T-helper 1 cell (primary cell): ENCODE results near the gene PLPPR1.
"Not testable (repeated sequence)": the region's sequence is repeated elsewhere in the genome, so short reads cannot be mapped to it uniquely, and the experiment has no call there.

Source experiments
- DNase-seq, 5 donors: peaks; one replicate each; pipeline ENCODE4 v3.0.0-alpha.2; 2012 to 2020

Gene PLPPR1

DNA sequence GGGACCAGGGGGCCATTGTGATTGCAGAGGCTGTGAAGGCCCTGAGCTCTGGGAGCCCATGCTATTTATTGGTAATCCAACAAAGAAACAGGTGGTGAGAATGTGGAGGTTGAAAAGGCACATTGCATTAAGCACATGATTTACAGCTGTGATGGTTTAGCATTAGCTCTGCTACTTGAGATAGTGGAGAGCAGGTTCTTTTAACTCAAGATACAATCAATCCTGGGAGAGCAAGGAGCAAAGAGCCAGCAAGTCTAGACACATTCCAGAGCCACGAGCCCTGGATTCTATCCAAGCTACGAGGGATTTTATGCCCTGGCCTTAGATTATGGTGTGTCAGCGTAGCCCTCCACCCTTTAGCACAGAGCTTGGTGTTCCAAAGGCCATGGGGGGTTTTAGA, 98.8 kb downstream of the PLPPR1 start:
- DNase-seq = not testable (repeated sequence)

DNA sequence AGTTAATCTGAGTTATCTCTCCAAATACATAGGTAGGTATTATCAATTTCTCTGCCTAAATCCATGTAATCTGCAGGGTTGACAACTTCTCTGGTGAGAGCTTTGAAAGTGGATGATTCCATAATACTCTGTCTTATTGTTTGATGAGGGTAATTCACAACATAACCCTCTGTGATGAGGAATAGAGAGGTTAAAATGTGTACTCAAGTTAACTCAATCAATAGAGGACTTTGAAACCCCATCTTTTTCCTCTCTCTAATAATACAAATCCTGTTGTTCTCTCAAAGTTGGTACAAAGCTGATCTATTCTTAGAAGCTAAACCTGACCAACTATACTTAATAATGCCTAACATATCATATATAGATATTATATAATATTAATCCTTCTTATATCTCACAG, 100.1 kb downstream of the PLPPR1 start:
- DNase-seq = no peak

DNA sequence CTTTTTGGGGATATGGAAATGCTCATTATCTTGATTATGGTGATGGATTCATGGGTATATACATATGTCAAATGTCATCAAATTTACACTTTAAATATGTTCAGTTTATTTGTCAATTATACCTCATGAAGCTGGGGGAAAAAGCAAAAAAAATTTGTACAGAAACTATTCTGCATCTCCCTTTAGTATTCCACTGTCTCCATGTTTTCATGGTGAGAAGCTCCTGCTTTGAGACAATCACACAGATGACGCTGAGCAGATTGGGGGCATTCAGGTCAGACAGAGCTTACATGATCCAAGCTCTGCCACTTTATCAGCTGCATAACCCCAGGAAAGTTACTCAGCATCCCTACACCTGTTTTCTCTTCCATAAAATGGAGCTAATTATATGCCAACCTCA, 101.5 kb downstream of the PLPPR1 start:
- DNase-seq = no peak

DNA sequence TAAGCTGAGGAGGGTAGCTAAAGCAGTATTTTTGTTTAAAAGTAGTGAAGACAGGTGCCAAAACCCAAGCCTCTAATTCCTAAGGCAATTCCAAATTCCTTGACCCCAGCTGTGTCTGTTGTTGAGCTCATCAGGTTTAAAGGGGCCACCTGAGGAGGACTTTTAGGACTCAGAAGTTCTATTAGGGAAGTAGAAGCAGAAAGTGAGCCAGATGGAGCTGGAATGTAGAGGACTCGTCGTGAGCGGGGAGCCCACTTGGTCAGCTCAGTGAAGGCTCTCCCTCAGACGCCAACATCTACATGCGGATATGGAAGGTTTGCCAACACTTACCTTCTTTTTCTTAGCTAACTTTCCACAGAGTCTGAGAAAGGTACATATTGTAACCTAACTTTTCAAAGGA, 102.8 kb downstream of the PLPPR1 start:
- DNase-seq = no peak

DNA sequence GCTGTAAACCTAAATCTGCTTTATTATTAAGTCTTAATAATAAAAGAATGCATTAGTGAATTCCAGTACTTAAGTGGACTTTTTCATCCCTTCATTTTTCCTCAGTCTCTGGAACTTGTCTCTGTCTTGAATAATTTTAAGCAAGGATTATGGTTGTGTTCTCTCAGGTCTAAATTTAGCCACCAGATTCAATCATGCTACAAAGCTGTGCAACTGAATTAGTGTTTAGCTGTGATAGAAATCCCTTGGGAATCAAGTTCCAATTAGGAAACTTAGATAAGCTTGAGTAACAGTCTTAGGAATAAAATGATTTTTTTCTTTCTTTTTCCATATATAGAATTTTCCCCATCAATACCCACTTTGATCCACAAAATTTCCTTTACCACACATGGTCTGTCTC, 104.3 kb downstream of the PLPPR1 start:
- DNase-seq = no peak

DNA sequence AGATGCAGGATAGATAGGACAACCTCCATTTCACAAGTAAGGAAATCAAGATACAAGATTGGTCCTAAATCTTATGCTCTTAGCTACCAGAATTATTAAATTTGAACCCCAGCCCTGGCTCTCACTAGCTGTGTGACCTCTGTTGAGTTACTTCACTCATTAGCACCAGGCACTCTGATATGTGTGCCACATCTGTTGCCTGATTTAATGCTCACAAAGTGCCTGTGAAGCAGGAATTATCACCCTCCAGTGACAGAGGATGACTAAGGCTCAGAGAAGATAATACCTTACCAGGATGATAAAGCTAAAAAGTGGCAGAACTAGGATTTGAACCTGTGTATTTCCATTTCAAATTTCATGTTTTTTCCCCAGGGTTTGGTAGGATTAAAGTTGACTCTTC, 110.0 kb downstream of the PLPPR1 start:
- DNase-seq = no peak

DNA sequence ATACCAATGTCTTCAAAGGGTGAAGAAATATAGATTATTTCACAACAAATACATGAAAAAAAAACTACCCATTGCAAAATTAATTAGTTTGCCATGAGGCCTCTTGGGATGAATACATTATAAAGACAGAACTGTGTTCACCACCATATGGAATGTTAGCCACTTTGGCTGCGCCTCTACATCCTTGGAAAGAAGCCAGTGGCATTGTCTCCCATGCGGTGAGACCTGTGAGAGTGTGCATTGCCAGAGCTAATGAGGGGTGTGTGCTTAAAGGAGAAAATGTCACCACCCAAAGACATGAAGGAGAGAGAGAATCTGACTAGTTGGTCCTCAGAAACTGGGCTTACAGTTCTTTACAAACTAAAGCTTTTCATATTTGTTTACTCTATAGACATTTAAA, 110.6 kb downstream of the PLPPR1 start:
- no peak for DNase-seq

DNA sequence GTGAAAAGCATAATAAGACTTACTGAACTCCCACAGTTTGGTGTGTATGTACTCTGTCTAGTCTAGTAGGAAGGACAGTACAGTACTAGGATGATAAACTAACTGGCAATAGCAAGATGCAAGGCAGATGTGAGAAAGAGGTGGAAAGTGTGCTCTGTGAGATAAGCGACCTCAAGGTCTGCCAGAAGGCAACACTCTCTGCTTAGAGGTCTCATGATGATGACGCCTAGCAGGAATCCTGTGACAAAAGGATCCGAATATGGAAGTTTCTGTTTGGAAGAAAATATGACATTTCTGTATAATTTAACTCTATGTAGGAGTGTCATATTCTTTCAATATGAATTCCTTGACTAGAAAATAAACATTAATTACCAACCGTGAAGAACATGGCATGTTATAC, 112.2 kb downstream of the PLPPR1 start:
- DNase-seq = no peak

DNA sequence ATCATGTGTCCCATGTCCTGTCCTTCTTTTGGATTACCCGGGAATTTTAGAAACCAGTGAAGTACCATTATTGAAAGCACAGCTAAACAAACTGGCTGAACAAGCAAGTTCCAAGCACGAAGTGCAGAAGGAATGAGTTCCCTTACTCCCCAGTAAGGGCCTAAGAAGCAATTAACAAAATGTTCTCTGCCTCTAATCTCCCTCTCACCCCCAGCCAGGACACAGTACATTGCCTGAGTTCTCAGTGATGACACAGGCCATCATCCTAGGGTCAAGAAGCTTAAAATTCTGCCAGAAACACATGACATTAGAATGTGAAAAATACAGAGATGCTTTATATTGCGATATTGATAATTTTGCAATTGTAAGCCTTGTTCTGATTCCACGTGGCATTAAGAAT, 118.0 kb downstream of the PLPPR1 start:
- no peak for DNase-seq

DNA sequence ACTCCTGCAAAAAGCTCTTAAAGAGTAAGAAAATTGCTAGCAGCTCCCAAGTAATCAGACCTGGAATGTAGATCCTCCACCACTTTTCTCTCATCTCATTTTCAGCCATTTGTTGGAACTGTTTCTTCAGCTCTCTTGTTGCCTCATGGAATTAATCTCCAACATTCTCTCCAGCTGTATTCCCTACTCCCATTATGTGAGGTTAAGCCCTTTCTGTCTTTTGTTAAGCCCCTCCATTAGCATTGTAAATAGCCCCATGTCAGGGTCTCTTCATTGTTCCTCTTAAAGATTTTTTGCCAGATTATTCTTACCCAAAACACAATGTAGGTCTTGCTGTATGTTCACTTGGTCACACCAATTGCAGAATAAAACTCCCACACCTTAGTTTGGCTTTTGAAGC, 119.8 kb downstream of the PLPPR1 start:
- DNase-seq = no peak

DNA sequence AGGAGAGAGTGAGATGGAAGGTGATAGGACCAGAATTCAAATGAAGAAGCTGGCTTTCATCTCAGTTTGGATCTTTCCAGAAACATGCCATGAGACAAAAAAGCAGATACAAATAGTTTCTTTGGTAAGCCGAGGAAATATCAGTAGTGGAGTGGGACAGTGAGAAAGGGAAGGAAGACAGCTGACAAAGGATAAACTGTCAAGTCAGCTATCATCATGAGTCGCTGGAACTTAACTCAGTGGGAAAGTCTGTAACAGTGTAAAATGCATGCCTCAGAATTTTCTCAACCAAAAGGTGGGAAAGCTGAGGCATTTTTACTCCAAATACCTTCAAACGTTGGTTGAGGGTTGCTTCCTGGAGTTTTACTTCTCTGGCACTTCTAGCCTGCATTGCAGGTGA, 129.8 kb downstream of the PLPPR1 start:
- no peak for DNase-seq

DNA sequence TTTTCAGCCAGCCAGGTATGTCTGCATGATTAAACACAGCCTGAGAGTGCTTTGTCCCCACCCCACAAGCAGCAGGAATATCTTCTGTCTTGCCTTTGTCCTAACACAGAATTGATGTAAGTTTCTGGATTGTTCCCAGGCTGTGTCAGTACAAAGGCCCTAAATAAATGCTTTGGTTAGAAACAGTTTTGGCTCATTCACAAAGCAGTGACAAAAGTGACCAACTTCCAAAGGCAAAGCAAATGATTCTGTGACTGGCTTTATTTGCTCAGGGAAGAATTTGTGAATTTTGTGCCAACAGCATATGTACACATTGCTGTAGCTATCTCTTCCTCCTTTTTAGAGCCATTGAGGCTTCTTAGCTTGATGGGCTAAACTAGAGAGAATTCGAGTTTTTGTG, 133.7 kb downstream of the PLPPR1 start:
- DNase-seq = no peak

DNA sequence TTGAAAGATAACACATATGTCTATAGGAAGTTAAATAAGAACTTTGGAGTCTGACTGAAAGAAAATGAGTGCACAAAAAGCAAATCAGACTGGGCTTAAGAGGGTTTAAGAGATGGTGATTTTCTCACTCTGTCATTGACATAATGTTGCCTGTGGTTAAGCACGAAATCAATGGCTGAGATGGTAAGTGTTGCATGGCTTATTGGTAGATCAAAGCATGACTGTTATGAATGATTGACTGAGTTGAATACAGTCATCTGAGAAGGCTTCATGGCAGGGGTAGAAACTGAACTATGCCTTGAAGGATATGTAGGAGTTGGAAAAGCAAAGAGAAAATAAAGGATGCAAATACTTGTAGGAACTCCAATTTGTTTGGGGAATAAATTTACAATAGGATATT, 136.6 kb downstream of the PLPPR1 start:
- no peak for DNase-seq

DNA sequence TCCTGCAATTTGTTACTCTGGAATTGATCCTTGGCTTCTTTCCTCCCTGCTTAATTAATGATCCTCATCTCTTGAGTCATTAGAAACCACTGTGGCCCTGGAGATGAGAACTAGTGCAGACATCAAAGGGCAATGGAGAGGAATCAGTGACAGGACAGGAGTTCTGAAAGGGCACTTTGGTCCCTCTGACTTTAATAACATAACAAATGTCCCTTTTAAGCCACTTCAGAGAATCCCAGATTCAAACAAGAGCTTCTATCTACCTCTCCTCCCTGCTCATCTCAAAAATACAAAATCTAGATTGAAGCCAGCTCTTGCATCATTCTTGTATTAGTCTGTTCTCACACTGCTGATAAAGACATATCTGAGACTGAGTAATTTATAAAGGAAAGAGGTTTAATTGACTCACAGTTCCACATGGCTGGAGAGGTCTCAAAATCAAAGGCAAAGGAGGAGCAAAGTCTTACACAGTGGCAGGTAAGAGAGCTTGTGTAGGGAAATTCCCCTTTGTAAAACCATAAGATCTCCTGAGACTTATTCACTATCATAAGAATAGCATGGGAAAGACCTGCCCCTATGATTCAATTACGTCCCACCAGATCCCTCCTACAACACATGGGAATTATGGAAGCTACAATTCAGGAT, 139.1 kb downstream of the PLPPR1 start:
- no peak for DNase-seq

DNA sequence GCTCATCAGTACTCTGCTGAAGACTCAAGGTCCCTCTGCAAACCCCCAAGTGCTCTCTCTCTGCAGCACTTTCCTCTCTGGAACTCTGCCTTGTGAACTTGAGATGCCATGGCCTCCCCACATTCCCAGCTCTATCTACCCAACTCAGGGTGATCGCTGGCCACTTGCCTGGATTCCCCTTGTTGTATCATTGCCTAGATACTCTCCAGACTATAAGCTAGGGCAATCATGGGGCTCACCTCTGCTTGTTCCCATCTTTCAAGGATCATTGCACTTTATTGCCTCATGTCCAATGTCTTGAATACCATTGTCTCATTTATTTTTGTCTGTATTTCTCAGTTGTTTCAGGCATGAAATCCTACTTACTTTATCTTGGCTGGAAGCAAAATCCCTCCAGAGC, 144.1 kb downstream of the PLPPR1 start:
- no peak for DNase-seq

DNA sequence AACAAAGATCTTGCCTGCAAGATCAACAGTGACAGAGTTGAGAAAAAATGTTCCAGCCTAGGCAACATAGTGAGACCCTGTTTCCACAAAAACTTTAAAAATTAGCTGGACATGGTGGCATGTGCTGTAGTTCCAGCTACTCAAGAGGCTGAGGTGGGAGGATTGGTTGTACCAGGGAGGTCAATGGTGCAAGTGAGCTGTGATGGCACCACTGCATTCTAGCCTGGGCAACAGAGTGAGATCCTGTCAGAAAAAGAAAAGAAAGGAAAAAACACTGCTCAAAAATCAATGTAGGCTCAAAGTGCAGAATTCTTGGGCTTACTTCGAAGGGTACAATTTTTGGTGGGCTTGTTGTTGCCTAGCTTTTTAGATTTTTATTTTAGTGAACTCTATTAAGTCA, 145.4 kb downstream of the PLPPR1 start:
- no peak for DNase-seq

DNA sequence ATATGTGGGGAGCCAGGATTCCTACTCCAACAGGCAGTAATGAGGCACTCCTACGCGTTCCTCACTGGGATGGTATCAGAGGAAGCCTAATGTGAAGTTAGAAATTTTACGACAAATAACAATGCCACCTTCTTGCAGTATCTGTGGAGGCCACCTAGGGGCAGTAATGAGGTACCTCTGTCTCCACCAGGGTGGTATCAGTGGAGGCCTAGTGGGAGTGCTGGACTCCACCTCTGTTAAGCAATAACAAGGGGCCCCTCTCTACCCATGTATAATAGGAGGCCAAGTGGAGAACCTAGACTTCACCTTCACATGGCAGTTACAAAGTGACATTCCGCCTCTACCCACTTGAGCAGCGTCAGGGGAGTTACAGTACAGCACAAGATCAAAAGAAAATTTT, 147.9 kb downstream of the PLPPR1 start:
- no peak for DNase-seq

DNA sequence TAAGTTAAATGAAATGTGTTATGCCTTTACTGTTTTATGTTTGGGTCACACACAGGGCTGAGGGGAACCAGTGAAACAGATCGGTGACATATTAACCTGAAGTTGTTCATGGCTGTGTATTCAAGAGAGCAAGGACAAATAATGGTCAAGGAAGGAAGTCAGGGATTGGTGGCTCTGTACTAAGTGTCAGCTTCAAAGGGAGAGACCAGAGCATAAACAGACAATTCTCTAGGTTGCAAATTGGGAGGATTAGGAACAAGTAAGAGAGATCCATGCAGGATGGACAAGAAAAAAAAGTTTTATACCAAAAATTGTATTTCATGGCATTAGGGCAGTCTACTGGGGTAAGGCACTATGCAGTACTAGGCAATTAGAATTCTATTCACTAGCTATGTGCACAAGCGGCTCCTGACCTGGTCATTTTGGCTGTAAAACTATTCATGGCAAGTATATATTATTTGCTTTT, 156.3 kb downstream of the PLPPR1 start:
- no peak for DNase-seq

DNA sequence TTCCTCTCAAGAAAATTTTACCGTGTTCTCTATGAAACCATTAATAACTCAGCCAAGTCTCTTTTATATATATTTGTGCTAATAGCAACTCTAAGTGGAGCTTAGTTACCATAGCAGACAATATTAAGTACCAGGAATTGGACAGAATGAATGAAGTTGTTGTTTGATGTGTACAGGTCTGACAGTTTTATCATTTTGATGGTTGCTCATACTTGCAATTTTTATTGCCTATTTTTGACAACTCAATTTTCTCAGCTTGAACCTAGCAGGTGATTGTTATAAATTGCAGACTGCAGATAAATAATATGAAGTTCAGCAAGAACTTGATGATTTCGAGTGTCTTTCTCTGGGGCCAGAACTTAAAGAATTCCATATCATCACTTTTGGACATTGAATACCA, 163.2 kb downstream of the PLPPR1 start:
- DNase-seq = no peak

DNA sequence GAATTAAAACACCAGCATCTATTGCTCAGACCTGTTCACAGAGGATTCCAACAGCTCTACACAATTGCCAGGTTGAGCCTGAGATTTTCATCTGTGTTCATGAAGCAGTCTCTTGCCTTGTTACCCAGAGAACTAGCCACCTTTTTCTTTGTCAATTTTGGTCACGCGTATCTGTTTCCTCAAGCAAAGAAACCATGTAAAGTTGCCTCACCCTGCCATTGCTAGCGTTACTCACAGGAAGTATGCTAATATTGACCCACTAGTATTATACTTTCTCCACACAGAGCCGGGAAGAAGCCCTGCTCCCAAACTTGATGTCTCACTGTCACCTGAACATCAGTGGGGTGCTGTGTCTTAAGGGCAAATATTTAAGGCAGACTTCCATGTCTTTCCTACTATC, 168.5 kb downstream of the PLPPR1 start:
- no peak for DNase-seq

DNA sequence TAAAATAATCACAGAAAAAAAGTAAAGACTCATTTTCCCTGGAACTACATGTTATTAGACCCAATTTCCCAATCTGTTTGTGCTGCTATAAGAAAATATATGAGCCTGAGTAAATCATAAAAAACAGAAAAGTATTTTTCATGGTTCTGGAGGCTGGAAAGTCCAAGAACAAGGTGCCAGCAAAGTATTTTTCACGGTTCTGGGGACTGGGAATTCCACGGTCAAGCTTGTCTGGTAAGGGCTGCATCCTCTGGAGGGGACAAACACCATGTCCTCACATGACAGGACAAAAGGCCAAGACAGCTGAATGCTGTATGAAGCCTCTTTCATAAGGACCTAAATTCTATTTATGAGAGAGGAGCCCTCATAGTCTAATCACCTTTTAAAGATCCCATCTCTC, 172.3 kb downstream of the PLPPR1 start:
- DNase-seq = no peak

DNA sequence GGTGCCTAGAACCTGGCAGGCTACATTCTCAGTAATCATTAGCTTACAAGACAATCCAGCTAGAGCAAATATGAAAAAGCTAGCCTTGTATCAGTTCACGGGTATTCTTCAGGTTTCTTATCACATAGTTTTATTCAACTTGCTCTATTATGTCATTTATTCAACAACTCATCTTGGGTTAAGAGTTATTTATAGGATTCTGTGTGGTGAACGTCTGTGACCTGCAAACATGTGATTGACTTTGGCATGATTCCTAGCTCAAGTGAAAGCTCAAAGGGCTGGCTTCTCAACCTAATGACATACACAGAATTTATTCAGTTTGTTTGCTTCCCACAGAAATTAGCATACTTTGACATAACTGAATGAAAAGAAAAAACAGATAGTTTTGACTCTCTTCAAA, 173.1 kb downstream of the PLPPR1 start:
- no peak for DNase-seq

DNA sequence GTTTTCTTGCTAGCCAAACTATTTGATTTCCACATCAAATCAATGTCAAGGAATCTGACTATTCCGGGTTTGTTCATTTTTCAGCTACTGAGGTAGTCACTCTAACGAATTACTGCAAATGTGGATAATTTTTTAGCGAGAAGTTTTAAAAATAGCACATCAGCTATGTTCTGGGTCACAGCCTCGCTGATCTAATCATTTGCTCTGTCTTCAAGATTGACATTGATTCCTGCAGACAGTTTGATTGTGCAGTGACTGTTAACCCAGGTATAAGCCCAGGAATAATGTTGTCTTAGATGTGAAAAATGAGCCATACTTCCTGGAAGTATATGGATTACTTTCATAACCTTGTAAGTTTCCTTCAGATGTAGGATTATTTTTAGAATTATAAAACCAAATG, 181.1 kb downstream of the PLPPR1 start:
- no peak for DNase-seq

DNA sequence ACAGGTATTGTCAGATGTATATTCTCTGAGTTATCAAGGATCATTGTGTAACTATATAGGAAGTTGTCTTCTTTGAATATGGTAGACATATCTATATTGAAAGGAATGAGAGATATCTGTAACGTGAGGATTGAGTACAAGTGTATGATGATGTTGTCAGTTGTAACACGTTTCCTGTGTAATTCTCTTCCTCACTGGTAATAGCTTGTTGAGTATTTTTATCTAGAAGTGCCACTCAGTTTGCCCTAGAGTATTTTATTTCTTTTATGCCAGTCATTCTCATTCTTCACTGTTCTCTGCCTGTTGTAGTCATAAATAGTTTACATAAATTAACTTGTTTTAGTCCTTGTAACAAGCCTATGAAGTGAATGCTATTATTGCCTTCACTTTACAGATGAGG, 184.1 kb downstream of the PLPPR1 start:
- no peak for DNase-seq

DNA sequence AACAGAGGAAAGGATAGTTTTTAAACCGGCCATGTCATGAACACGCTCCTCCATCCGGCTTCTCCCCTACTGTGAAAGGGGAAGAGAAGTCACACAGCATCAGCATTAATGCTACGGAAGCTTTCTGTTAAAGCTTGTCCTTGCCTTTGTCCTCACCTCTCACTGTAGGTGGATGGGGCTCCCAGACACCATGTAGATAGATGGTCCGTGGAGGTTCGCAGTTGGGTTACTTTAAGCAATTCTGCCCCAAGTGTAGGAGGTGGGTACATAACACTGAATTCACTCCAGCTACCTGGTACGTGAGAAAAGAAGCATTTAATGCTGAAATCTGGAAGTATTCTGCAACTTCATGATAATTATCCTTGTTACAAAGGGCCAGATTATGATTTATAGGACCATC, 190.5 kb downstream of the PLPPR1 start:
- no peak for DNase-seq

DNA sequence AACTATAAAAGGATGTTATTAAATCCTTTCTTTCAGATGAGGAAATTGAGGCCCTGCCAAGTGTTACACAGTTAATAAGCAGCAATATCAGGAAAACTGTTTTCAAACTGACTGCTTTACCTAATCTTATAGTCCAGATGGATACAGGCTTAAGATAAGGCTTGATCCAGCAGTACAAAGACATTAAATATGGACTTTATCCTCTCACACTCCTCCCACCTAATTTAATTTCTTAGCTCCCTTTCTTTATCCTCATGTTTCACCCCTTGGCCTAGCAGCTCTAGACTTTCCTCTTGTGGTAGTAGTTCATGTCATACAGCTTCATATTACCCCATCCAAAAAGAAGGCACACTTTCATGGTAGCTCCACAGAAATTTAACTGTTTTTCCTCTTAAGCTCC, 191.8 kb downstream of the PLPPR1 start:
- no peak for DNase-seq
